ENCODE results near the gene SYT9. TPM values are rescaled to one million over a fixed set of nuclear protein-coding genes. Genes with fewer than 3 reads are reported as not detected.

SYT9 gene
- total and polyA plus RNA-seq, 10 donors: 0.02 to 0.39 (median 0.08) TPM; not detected in 4

DNA sequence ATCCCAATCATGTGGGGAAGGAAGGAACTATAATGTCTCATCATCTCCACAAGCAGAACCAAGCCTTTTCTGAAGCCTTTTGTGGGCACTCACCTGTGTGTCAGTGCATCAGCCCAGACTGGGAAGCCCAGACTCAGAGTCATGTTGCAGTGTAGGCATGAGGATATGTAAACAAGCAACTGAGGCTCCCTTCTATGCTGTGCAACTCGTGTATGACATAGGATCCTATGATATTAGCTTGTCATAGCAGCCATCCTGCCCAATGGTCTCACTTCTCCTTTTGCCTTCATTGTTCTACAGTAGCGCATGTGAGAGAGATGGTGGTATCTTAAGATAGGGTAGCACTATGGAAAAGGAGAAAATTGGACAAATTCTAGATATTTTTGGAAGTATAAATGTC, 130.2 kb downstream of the SYT9 start:
- Histone ChIP-seq H3K27me3 (replicated peaks in 1 of 7) (peaks cover 0 to 5% (median 0%) of the 10 kb centered on the region in 7 donors), H3K27ac (no peak overlapping the region), H3K36me3 (no peaks in the 10 kb centered on the region), H3K4me1 (no peaks in the 10 kb centered on the region), H3K4me3 (no peak overlapping the region), H3K9me3 (no peaks in the 10 kb centered on the region)
- intact Hi-C loops (cut with DNase I; ENCODE audit: low total_unique reads): no loop called here
- no peak for DNase-seq
- 46 to 70% (median 62%) methylated on average over 2 of the region's 2 CpGs for WGBS, 5 donors
- TF ChIP-seq, protein P1, sequence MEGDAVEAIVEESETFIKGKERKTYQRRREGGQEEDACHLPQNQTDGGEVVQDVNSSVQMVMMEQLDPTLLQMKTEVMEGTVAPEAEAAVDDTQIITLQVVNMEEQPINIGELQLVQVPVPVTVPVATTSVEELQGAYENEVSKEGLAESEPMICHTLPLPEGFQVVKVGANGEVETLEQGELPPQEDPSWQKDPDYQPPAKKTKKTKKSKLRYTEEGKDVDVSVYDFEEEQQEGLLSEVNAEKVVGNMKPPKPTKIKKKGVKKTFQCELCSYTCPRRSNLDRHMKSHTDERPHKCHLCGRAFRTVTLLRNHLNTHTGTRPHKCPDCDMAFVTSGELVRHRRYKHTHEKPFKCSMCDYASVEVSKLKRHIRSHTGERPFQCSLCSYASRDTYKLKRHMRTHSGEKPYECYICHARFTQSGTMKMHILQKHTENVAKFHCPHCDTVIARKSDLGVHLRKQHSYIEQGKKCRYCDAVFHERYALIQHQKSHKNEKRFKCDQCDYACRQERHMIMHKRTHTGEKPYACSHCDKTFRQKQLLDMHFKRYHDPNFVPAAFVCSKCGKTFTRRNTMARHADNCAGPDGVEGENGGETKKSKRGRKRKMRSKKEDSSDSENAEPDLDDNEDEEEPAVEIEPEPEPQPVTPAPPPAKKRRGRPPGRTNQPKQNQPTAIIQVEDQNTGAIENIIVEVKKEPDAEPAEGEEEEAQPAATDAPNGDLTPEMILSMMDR (IDR thresholded peaks at IDR 0.05 in 8 of 11, conservative IDR thresholded peaks at IDR 0.05 in 3 of 11): no peak
- TF ChIP-seq POLR2AphosphoS5 (IDR thresholded peaks at IDR 0.05) (no peak), POLR2A (IDR thresholded peaks at IDR 0.05) (no peak)

DNA sequence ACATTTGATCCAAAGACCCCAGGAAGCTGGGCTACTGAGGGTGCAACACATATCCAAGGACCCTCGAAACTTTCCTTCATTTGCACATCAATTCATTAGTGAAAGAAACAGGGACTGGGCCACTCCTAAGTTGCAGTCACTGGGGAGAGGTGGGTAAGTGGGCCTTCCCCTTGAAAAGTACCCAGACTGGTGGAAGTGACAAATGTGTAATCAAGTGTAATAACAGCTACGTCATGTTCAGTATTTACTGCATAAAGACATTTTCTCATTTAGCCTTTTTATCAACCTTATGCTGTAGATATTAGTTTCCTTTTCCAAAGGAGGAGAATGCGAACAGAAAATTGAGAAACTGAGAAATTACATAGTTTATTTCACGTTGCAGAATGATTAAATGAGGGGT, 131.7 kb downstream of the SYT9 start:
- H3K36me3 ChIP-seq: no peaks in the 10 kb centered on the region
- no peaks in the 10 kb centered on the region for H3K9me3 ChIP-seq
- 55 to 65% (median 61%) methylated on average over 4 of the region's 4 CpGs for WGBS, 5 donors
- intact Hi-C loops (cut with DNase I; ENCODE audit: low total_unique reads): no loop called here
- no peak overlapping the region for H3K4me3 ChIP-seq
- TF ChIP-seq POLR2AphosphoS5 (IDR thresholded peaks at IDR 0.05) (no peak), POLR2A (IDR thresholded peaks at IDR 0.05) (no peak)
- TF ChIP-seq, protein P1 (IDR thresholded peaks at IDR 0.05 in 8 of 11, conservative IDR thresholded peaks at IDR 0.05 in 3 of 11): no peak
- no peak for DNase-seq
- no peak overlapping the region for H3K27ac ChIP-seq
- H3K4me1 ChIP-seq: no peaks in the 10 kb centered on the region
- no peaks in the 10 kb centered on the region for H3K27me3 ChIP-seq (replicated peaks in 1 of 7)

DNA sequence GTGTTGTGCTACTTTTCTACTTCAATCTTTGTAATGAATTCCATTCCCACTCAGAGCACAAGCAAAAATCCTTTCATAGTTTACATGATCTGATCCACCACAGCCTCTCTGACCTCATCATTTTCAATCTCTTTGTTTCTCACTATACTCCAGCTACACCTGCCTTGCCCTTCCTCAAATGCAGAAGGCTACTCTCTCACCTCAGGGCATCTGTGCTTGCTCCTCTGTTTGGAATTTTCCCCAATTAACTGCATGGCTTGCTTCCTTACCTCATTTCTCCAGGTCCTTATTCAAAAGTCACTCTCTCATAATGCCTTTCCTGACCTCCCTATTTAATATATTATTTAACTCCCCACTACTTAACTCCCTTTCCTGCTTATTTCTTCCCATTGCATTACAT, 133.0 kb downstream of the SYT9 start:
- Histone ChIP-seq H3K4me3 (no peak overlapping the region), H3K36me3 (no peaks in the 10 kb centered on the region), H3K4me1 (no peaks in the 10 kb centered on the region), H3K27ac (no peak overlapping the region), H3K9me3 (no peaks in the 10 kb centered on the region), H3K27me3 (replicated peaks in 1 of 7) (no peaks in the 10 kb centered on the region)
- TF ChIP-seq POLR2A (IDR thresholded peaks at IDR 0.05) (no peak), POLR2AphosphoS5 (IDR thresholded peaks at IDR 0.05) (no peak)
- TF ChIP-seq, protein P1 (IDR thresholded peaks at IDR 0.05 in 8 of 11, conservative IDR thresholded peaks at IDR 0.05 in 3 of 11): no peak
- intact Hi-C loops (cut with DNase I; ENCODE audit: low total_unique reads): no loop called here
- no peak for DNase-seq

DNA sequence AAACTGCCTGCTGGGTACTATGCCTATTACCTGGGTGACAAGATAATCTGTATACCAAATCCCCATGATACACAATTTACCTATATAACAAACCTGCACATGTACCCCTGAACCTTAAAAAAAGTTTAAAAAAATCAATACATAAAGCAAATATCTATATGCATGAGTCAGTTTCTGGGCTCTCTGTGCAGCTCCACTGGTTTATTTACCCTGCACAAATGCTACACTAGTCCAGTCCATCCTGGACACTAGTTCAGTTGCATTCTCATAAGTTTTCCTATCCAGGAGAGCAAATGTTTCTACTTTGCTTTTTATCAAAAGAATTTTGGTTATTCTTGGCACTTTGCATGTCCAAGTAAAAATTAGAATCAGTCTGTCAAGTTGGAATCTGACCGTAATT, 133.8 kb downstream of the SYT9 start:
- Histone ChIP-seq H3K4me3 (no peak overlapping the region), H3K36me3 (no peaks in the 10 kb centered on the region), H3K9me3 (peaks cover 0 to 7% (median 0%) of the 10 kb centered on the region in 8 donors), H3K4me1 (no peaks in the 10 kb centered on the region), H3K27ac (no peak overlapping the region), H3K27me3 (replicated peaks in 1 of 7) (no peaks in the 10 kb centered on the region)
- no peak for DNase-seq
- 82 to 93% (median 83%) methylated on average over 1 of the region's 1 CpG for WGBS, 5 donors
- intact Hi-C loops (cut with DNase I; ENCODE audit: low total_unique reads): no loop called here
- TF ChIP-seq POLR2AphosphoS5 (IDR thresholded peaks at IDR 0.05): no peak
- no peak for TF ChIP-seq POLR2A (IDR thresholded peaks at IDR 0.05)
- TF ChIP-seq, protein P1 (IDR thresholded peaks at IDR 0.05 in 8 of 11, conservative IDR thresholded peaks at IDR 0.05 in 3 of 11): no peak
